Measurements from ENCODE around the gene GXYLT2. TPM values are rescaled to one million over a fixed set of nuclear protein-coding genes. Genes with fewer than 3 reads are reported as not detected.
A peak's percentile ranks its signal among the peaks of the same experiment; 100 is the strongest.

Gene GXYLT2, protein sequence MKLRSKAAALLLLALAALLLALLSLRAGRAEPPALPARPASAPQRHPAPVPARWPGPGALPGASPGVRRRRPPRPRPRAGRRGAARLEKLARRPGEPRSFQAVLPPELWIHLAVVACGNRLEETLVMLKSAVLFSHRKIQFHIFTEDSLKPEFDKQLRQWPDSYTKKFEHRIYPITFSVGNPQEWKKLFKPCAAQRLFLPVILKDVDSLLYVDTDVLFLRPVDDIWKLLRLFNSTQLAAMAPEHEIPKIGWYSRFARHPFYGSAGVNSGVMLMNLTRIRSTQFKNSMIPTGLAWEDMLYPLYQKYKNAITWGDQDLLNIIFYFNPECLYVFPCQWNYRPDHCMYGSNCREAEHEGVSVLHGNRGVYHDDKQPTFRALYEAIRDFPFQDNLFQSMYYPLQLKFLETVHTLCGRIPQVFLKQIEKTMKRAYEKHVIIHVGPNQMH
- polyA plus RNA-seq (2012; ENCODE audit: low read depth, missing spikeins), result 0.13 TPM

- FAIRE-seq, result peak; percentile 77
- no peak for TF ChIP-seq POLR2A (IDR thresholded peaks at IDR 0.05; ENCODE audit: low read depth, low read length)
- peak; percentile 45 for DNase-seq (ENCODE audit: insufficient read length, low spot score)
Measured at GRCh38 chr3:72887705-72888545, at the start of gene GXYLT2. Gene GXYLT2 (plus strand): TSS chr3:72888046. CDS start chr3:72888234, 188 bp downstream.

DNA sequence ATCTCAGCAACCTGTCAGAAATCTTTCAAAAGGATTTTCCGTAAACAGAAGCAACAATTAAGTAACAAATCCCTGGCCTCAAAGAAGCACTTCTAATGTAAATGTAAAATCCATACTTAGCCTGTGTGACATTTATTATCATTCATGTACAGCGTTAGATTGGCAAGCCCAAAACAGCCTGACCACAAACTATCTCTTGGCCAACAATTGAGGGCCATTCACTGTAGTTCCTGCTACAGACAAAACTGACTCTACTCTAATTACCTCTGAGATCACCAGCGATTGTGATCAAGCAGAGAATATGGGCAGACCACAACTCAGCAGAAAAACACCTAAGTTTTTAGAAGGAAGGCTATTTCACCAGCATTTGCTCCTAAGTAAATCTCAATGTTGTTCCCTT, 48.8 kb upstream of the GXYLT2 start:
- TF ChIP-seq POLR2A (IDR thresholded peaks at IDR 0.05; ENCODE audit: low read depth, low read length), result no peak
- TF ChIP-seq PAX5 (IDR thresholded peaks at IDR 0.05; ENCODE audit: insufficient read depth, low read length, severe bottlenecking), result no peak
- no peak for TF ChIP-seq POU2F2 (IDR thresholded peaks at IDR 0.05; ENCODE audit: low read depth, low read length)
- no peak for TF ChIP-seq POLR2AphosphoS5 (IDR thresholded peaks at IDR 0.05; ENCODE audit: low read depth, low read length)
- no peak for TF ChIP-seq TAF1 (IDR thresholded peaks at IDR 0.05; ENCODE audit: low read depth, low read length)
- TF ChIP-seq SPI1 (IDR thresholded peaks at IDR 0.05; ENCODE audit: low read depth, low read length), result no peak
- FAIRE-seq, result no peak
- no peak for DNase-seq (ENCODE audit: insufficient read length, low spot score)

DNA sequence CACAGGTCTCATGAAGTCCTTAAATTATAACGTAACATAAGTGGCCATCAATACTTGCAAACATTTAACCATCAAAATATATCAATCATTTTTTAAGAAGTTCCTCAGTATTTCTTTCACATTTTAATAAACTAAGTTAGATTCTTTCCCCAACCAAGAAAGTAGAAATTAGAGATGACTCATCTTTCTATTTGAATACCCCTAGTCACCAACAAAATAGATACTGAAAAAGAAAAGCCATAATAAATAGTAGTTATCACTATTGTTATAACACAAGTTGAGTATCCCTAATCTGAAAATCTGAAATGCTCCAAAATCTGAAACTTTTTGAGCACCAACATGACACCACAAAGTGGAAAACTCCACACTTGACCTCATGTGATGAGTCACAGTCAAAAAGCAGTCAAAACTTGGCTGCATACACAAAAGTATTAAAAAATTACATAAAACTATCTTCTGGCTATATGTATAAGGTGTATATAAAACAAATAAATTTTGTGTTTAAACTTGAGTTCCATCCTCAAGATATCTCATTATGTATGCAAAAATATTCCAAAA, 43.3 kb upstream of the GXYLT2 start:
- TF ChIP-seq SPI1 (IDR thresholded peaks at IDR 0.05; ENCODE audit: low read depth, low read length), result no peak
- TF ChIP-seq POLR2A (IDR thresholded peaks at IDR 0.05; ENCODE audit: low read depth, low read length), result no peak
- no peak for TF ChIP-seq POLR2AphosphoS5 (IDR thresholded peaks at IDR 0.05; ENCODE audit: low read depth, low read length)
- FAIRE-seq (no peak), DNase-seq (ENCODE audit: insufficient read length, low spot score) (no peak)

- FAIRE-seq (no peak), DNase-seq (ENCODE audit: insufficient read length, low spot score) (no peak)
- no peak for TF ChIP-seq POU2F2 (IDR thresholded peaks at IDR 0.05; ENCODE audit: low read depth, low read length)
Measured at GRCh38 chr3:72846166-72846565, 41.7 kb upstream of the GXYLT2 start.

DNA sequence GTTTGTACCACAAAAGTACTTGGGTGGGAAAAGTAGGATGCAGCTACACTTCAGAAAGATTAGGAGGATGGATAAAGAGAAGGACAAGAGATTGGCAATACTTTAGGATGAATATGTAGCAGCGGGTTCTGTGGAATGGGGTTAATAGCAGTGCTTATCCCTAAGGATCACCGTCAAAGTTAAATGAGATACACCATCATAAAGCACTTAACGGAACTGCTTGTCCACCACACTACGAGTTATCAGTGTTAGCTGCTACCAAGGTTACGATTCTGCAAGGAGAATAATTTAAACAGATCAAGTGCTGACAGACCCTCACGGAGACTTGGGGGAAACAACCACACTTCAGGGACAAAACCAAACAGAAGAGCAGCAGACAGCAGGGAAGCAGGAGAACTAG, 40.6 kb upstream of the GXYLT2 start:
- no peak for TF ChIP-seq PAX5 (IDR thresholded peaks at IDR 0.05; ENCODE audit: insufficient read depth, low read length, severe bottlenecking)
- no peak for TF ChIP-seq SPI1 (IDR thresholded peaks at IDR 0.05; ENCODE audit: low read depth, low read length)
- no peak for TF ChIP-seq POU2F2 (IDR thresholded peaks at IDR 0.05; ENCODE audit: low read depth, low read length)
- no peak for TF ChIP-seq POLR2A (IDR thresholded peaks at IDR 0.05; ENCODE audit: low read depth, low read length)
- TF ChIP-seq TAF1 (IDR thresholded peaks at IDR 0.05; ENCODE audit: low read depth, low read length), result no peak
- no peak for TF ChIP-seq POLR2AphosphoS5 (IDR thresholded peaks at IDR 0.05; ENCODE audit: low read depth, low read length)
- FAIRE-seq (peak; percentile 68), DNase-seq (ENCODE audit: insufficient read length, low spot score) (no peak)

- FAIRE-seq, result peak; percentile 98
- DNase-seq (ENCODE audit: insufficient read length, low spot score), result peak; percentile 63
- TF ChIP-seq TAF1 (IDR thresholded peaks at IDR 0.05; ENCODE audit: low read depth, low read length), result peak; percentile 59
- TF ChIP-seq PAX5 (IDR thresholded peaks at IDR 0.05; ENCODE audit: insufficient read depth, low read length, severe bottlenecking), result no peak
- TF ChIP-seq SPI1 (IDR thresholded peaks at IDR 0.05; ENCODE audit: low read depth, low read length), result peak; percentile 79
- TF ChIP-seq POLR2AphosphoS5 (IDR thresholded peaks at IDR 0.05; ENCODE audit: low read depth, low read length), result peak; percentile 56
- TF ChIP-seq POLR2A (IDR thresholded peaks at IDR 0.05; ENCODE audit: low read depth, low read length), result peak; percentile 66
- TF ChIP-seq POU2F2 (IDR thresholded peaks at IDR 0.05; ENCODE audit: low read depth, low read length), result no peak; the same call in 1 of the 2 replicates
Measured at GRCh38 chr3:72847751-72848702, 39.8 kb upstream of the GXYLT2 start, which contains the start of gene SHQ1. Gene SHQ1 (minus strand): TSS chr3:72848445. CDS start chr3:72848340, 105 bp downstream.

DNA sequence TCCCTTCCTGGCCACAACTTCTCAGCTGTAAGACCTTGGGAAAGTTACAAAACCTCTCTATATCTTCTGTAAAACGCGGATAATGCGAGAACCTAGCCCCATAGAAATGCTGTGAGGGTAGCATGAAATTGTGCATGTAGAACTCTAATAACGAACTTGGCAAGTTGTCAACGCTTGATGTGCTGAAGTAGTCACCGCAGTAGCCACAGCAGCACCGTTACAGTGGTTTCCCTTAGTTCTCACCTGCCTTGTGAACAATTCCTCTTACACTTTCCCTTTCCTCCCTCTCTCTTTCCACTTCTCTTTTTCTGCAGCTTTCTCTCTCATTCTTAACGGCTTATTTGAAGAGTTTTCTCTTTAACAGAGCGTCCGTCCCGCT, 39.2 kb upstream of the GXYLT2 start:
- DNase-seq (ENCODE audit: insufficient read length, low spot score), result peak; percentile 14
- FAIRE-seq, result no peak
- peak; percentile 90 for TF ChIP-seq SPI1 (IDR thresholded peaks at IDR 0.05; ENCODE audit: low read depth, low read length)
- TF ChIP-seq POU2F2 (IDR thresholded peaks at IDR 0.05; ENCODE audit: low read depth, low read length), result no peak

DNA sequence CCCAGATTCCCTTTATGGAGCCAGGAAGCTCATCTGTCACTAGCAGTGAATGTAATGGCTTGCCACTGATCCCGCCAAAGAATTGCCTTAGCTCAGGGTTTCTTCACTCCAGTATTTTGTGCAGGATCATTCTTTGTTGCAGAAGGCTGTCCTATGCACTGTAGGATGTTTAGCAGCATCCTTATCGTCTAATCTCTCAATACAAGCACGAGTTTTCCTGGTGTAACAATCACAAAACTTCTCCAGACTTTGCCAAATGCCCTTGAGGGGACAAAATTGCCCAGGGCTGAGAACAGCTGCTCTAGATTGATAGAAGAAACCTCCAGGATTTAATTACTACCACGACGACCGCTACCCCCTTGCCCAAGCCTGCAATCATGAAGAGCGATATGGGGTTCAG, 32.8 kb upstream of the GXYLT2 start:
- DNase-seq (ENCODE audit: insufficient read length, low spot score), result no peak
- FAIRE-seq, result no peak
- no peak for TF ChIP-seq POLR2AphosphoS5 (IDR thresholded peaks at IDR 0.05; ENCODE audit: low read depth, low read length)
- no peak for TF ChIP-seq POU2F2 (IDR thresholded peaks at IDR 0.05; ENCODE audit: low read depth, low read length)

DNA sequence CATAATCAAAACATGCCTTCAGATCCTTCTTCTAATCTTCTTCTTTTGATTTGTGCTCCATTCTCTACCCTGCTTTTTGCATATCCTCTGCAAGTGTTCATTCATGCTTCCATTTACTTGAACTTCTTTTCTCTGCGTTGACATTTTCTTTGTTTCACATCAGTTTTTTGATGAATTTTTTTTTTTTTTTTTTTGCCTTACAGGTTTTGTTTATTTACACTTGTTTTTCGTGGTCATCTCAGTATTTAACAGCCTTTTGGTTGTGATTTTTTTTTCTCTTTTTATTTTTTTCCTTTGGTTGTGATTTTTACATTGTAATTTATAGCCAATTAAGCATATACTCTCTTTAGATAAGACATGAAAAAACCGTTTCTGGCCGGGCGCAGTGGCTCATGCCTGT, 27.8 kb upstream of the GXYLT2 start:
- FAIRE-seq (no peak), DNase-seq (ENCODE audit: insufficient read length, low spot score) (no peak)
- no peak for TF ChIP-seq POLR2A (IDR thresholded peaks at IDR 0.05; ENCODE audit: low read depth, low read length)

GRCh38 chr3:72860846-72861245, 27.0 kb upstream of the GXYLT2 start:
- TF ChIP-seq TAF1 (IDR thresholded peaks at IDR 0.05; ENCODE audit: low read depth, low read length) (no peak), PAX5 (IDR thresholded peaks at IDR 0.05; ENCODE audit: insufficient read depth, low read length, severe bottlenecking) (no peak), POLR2A (IDR thresholded peaks at IDR 0.05; ENCODE audit: low read depth, low read length) (no peak), SPI1 (IDR thresholded peaks at IDR 0.05; ENCODE audit: low read depth, low read length) (no peak), POU2F2 (IDR thresholded peaks at IDR 0.05; ENCODE audit: low read depth, low read length) (no peak), POLR2AphosphoS5 (IDR thresholded peaks at IDR 0.05; ENCODE audit: low read depth, low read length) (no peak)
- FAIRE-seq, result no peak

More at GRCh38 chr3:72860846-72861245, 27.0 kb upstream of the GXYLT2 start:
- no peak for DNase-seq (ENCODE audit: insufficient read length, low spot score)

Data from GM12891 (cell line).